Measurements from ENCODE around the gene CNPY1. TPM values are rescaled to one million over a fixed set of nuclear protein-coding genes. Genes with fewer than 3 reads are reported as not detected.

Gene CNPY1
- total RNA-seq, 4 donors from 2014 or later = 0.25 TPM; not detected in 3

- H3K27me3 ChIP-seq = peaks cover 97 to 99% (median 98%) of the 10 kb centered on the region in 3 donors
- no peaks in the 10 kb centered on the region for H3K9me3 ChIP-seq
- DNase-seq (no peak), ATAC-seq (no peak)
- H3K36me3 ChIP-seq = no peaks in the 10 kb centered on the region
- H3K27ac ChIP-seq = no peak overlapping the region
- intact Hi-C loops (cut with DNase I; ENCODE audit: low total_unique reads) = no loop called here
- TF ChIP-seq, protein P1, sequence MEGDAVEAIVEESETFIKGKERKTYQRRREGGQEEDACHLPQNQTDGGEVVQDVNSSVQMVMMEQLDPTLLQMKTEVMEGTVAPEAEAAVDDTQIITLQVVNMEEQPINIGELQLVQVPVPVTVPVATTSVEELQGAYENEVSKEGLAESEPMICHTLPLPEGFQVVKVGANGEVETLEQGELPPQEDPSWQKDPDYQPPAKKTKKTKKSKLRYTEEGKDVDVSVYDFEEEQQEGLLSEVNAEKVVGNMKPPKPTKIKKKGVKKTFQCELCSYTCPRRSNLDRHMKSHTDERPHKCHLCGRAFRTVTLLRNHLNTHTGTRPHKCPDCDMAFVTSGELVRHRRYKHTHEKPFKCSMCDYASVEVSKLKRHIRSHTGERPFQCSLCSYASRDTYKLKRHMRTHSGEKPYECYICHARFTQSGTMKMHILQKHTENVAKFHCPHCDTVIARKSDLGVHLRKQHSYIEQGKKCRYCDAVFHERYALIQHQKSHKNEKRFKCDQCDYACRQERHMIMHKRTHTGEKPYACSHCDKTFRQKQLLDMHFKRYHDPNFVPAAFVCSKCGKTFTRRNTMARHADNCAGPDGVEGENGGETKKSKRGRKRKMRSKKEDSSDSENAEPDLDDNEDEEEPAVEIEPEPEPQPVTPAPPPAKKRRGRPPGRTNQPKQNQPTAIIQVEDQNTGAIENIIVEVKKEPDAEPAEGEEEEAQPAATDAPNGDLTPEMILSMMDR (IDR thresholded peaks at IDR 0.05 in 4 of 5, conservative IDR thresholded peaks at IDR 0.05 in 1 of 5) = no peak
- no peak for TF ChIP-seq POLR2A (IDR thresholded peaks at IDR 0.05)
- H3K4me1 ChIP-seq = peaks cover 0 to 11% of the 10 kb centered on the region in 2 donors
- in situ Hi-C loops (cut with MboI; ENCODE audit: low sequenced_read_pairs in 4 of 4) = no loop called here
- H3K4me3 ChIP-seq = no peak overlapping the region
Measured at GRCh38 chr7:155469311-155470185, 76.8 kb downstream of the CNPY1 start.

GRCh38 chr7:155468785-155469148 lies 77.6 kb downstream of the CNPY1 start:
- intact Hi-C loops (cut with DNase I; ENCODE audit: low total_unique reads) (no loop called here), in situ Hi-C loops (cut with MboI; ENCODE audit: low sequenced_read_pairs in 4 of 4) (no loop called here)
- Histone ChIP-seq H3K27me3 (peaks cover 97 to 98% (median 97%) of the 10 kb centered on the region in 3 donors), H3K4me1 (peaks cover 0 to 11% of the 10 kb centered on the region in 2 donors), H3K9me3 (no peaks in the 10 kb centered on the region), H3K27ac (no peak overlapping the region), H3K36me3 (no peaks in the 10 kb centered on the region), H3K4me3 (peak overlapping the region in 2 of 4 donors; percentile 26 to 41)
- ATAC-seq (no peak), DNase-seq (no peak)
- TF ChIP-seq, protein P1 (IDR thresholded peaks at IDR 0.05 in 4 of 5, conservative IDR thresholded peaks at IDR 0.05 in 1 of 5) = no peak

- H3K4me3 ChIP-seq = peak overlapping the region; percentile 11 to 41 (median 27)
- DNase-seq (no peak), ATAC-seq (no peak)
- H3K4me1 ChIP-seq = peaks cover 0 to 11% of the 10 kb centered on the region in 2 donors
- in situ Hi-C loops (cut with MboI; ENCODE audit: low sequenced_read_pairs in 4 of 4) (no loop called here), intact Hi-C loops (cut with DNase I; ENCODE audit: low total_unique reads) (no loop called here)
- TF ChIP-seq, protein P1 (IDR thresholded peaks at IDR 0.05 in 4 of 5, conservative IDR thresholded peaks at IDR 0.05 in 1 of 5) = no peak
- TF ChIP-seq POLR2A (IDR thresholded peaks at IDR 0.05) = no peak
- no peaks in the 10 kb centered on the region for H3K36me3 ChIP-seq
- H3K9me3 ChIP-seq = no peaks in the 10 kb centered on the region
- H3K27me3 ChIP-seq = peaks cover 92 to 98% (median 97%) of the 10 kb centered on the region in 3 donors
- H3K27ac ChIP-seq = no peak overlapping the region
Measured at GRCh38 chr7:155467846-155468784, 78.2 kb downstream of the CNPY1 start.

- DNase-seq = no peak
- TF ChIP-seq, protein P1 (IDR thresholded peaks at IDR 0.05 in 4 of 5, conservative IDR thresholded peaks at IDR 0.05 in 1 of 5) = no peak
- no peak for TF ChIP-seq POLR2A (IDR thresholded peaks at IDR 0.05)
- in situ Hi-C loops (cut with MboI; ENCODE audit: low sequenced_read_pairs in 4 of 4) = no loop called here
- H3K4me1 ChIP-seq = peaks cover 0 to 11% of the 10 kb centered on the region in 2 donors
- H3K27ac ChIP-seq = no peak overlapping the region
- no peak for ATAC-seq
- no peaks in the 10 kb centered on the region for H3K9me3 ChIP-seq
- intact Hi-C loops (cut with DNase I; ENCODE audit: low total_unique reads) = no loop called here
- peak overlapping the region in 2 of 4 donors; percentile 8 to 25 for H3K4me3 ChIP-seq
- no peaks in the 10 kb centered on the region for H3K36me3 ChIP-seq
- peaks cover 87 to 98% (median 98%) of the 10 kb centered on the region in 3 donors for H3K27me3 ChIP-seq
Measured at GRCh38 chr7:155466814-155467733, 79.3 kb downstream of the CNPY1 start.

Data from gastrocnemius medialis (tissue), 4 donors.